ENCODE measurements around the gene VPS13D.

VPS13D gene

DNA sequence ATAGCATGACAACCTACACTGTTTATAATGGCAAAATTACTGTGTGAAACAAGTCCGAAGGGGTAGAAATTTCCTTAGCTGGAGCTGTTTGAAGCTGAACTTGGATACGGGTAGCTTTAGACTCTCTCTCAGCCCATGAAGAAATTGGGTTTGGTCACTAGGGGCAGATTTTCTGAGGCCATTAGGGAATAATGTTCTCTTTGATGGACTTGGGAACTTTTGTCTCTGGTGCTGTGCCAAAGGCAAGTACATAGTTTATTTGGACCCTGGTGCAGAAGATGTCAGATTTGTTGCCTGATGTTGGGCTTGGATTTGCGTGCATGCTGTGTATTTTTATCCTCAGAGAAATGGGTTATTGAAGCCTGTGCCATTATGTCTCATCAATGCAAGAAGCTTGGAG is 109.6 kb downstream of the VPS13D start:
- DNase-seq, result peak; percentile 17

DNA sequence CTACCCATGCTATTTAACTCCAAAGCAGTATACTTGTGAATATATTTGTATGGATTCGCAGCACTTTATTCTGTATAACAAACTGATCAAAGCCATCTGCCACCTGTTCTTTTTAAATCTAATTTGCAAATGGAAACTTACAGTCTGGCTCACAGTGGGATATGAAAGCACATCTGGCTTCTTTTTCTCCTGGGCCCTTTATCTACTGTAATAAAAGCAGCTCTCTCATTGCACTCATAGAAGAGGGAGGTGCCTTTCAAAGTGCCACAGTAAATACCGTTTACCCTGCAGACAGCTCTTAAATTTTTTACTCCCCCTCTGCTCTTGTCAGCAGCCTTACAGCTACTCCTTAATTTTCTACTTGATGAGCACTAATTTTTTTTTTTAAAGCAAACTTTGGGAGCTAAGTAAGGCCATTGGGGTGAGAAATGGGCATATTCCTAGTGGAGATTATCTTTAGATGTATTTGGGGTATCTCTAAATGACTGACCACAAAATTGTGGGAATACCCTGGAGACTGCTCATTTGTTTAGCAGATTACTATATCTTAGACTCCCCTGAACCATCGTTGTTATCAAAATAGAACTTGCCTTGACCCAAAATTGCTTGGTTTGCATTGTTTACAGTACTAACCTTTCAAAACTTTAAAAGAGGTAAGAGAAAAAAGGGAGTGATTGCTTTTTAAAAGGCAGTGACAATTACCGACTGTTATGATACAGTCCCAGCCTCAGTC is 110.1 kb downstream of the VPS13D start:
- no peak for DNase-seq

- no peak for DNase-seq
These were observed 110.7 kb downstream of the VPS13D start for GRCh38 chr1:12340544-12340930.

GRCh38 chr1:12341667-12342066 is 111.8 kb downstream of the VPS13D start:
- DNase-seq, result no peak

GRCh38 chr1:12342401-12343003 is 112.7 kb downstream of the VPS13D start:
- DNase-seq, result no peak

DNA sequence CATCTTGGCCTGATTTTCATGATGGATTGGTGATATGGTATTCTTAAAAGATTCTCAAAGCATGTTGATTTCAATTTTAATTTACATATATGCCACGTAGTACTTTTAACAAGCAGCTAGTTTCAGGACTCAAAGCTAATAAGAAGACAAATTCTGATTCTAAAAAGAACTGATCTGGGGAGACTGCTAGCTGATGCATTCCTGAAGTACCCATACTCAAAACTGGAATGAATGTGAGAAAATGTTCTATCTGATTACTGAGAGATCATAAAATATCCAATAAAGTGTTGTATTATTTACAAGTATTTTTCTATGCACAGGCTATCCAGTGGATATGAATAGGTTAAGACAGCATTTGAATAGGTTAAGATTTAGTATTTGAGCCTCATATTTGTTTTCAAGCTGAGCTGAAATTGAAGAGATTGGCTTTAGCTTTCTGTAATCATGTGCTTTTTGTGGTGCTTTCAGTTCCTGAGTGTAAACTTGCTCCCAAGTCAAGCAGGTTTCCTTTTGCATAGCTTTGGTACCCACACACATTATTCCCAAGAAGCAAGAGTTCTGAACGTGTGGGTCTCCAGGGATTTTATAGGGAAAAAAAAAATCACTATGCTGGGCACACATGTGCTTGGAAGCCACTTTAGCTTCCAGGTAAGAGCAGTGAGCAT is 114.1 kb downstream of the VPS13D start:
- DNase-seq, result no peak

- no peak for DNase-seq
These were observed 114.9 kb downstream of the VPS13D start for GRCh38 chr1:12344596-12345349.

GRCh38 chr1:12345350-12346217 is 115.8 kb downstream of the VPS13D start:
- DNase-seq, result no peak

GRCh38 chr1:12346483-12347151 is 116.8 kb downstream of the VPS13D start:
- no peak for DNase-seq

DNA sequence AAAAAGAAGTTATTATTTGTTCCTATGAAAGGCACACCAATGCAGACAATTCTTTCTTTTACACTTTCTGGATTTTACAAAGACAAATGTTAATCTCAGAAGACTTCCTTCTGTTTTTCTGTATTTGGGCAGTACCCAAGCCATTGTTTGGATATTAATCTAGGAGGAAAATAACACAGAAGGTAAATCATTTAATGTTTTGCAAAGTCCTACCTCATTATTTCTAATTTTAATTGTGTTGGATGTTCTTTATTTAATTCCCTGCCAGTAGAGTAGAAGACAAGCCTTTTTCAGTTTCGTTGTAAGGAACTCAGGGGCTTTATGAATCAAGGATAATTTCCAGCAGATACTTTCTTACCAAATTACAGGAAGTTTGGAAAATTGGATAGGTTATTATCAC is 118.3 kb downstream of the VPS13D start:
- no peak for DNase-seq

DNA sequence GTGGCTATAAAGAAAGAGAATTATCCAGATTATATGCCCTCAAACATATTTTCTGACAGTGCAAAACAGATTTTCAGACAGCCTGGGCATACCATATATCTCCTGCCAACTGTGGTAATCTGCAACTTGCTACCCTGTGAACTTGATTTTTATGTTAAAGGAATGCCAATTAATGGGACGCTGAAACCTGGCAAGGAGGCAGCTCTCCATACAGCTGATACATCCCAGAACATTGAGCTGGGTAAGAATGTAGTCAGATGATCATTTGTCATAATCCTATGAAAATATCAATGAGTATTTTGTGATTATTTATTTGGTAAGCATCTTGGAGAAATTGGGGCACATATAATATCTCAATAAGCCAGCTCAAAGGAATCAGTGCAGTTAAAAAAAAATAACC is 124.2 kb downstream of the VPS13D start:
- no peak for DNase-seq

DNA sequence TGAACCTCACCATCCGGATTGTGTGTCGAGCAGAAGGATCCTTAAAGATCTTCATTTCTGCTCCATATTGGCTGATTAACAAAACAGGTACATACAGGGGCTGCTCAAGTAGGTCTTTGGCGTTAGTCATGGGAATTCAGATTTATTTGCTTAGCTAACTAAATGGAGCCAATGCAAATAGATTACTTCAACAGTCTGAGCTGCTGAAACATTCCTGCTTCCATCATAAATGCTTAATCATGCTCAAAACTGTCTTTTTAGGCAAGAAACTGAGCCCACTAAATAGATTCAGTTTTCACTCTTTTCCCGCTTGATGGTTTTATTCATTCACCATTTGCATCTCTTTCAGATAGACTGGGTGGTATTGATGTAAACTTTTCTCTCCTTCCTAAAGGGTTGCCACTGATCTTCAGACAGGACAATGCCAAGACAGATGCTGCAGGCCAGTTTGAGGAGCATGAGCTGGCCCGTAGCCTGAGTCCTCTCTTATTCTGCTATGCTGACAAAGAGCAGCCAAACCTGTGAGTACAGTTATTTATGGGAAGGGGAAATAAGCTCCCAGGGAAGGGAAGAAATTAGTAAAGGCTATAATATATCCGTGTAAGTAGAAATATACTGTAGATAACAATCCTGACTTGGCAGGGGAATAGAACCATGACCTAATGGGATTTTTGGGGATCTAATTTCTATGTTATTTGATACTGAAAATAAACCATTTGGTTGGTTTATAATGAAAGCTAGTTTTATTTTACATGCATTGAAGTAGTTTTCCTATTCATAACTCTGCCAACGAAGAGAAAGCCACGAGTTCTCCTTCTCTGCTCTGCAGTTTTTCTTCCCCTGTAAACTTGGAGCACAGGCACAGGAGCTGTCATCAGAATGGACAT is 126.4 kb downstream of the VPS13D start:
- no peak for DNase-seq

DNA sequence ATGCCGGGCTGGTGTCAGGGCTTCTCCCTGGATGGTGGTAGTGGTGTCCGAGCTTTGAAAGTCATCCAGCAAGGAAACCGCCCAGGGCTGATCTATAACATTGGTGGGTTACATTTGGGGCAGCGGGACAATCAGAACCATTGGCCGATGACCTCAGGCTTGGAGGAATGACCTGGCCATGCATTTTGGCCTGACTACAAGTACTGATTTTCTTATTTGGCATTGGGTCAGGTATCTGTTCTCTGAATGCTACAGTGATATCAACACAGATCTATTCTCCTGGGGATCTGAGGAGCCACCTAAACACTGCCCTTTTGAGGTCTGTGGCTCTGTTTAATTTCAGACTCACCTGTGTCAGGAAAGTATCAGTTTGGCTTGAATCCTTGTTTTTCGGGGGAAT is 128.7 kb downstream of the VPS13D start:
- DNase-seq, result no peak

- no peak for DNase-seq
These were observed 129.7 kb downstream of the VPS13D start for GRCh38 chr1:12359359-12360133.

GRCh38 chr1:12368646-12369045 is 138.8 kb downstream of the VPS13D start:
- DNase-seq, result no peak

GRCh38 chr1:12369258-12369657 is 139.4 kb downstream of the VPS13D start:
- no peak for DNase-seq

GRCh38 chr1:12370333-12370975 is 140.6 kb downstream of the VPS13D start:
- no peak for DNase-seq

GRCh38 chr1:12371053-12371452 is 141.2 kb downstream of the VPS13D start:
- DNase-seq, result no peak

GRCh38 chr1:12372180-12372579 is 142.3 kb downstream of the VPS13D start:
- no peak for DNase-seq

- no peak for DNase-seq
These were observed 142.9 kb downstream of the VPS13D start for GRCh38 chr1:12372761-12373160.
